Measurements from ENCODE around the gene CACNA1C.

DNA sequence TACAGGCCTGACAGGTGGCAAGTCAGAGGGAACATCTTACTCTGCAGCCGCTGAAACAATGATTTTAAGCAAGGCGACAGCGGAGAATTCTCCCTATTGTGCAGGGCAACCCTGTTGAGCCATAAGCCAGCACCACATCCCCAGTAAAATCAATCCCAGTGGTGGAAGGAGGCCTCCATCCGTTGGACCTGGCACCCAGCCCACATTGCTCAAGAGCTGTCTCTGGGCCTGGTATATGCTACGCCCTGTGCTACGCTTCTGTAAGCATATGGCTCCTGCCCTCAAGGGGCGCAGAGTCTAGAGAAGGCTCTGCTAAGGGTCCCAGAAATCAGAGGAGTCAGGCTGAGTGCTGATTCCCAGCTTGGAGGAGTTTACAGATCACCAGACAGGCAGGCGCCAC, 265.5 kb downstream of the CACNA1C start:
- TF ChIP-seq, protein P1, sequence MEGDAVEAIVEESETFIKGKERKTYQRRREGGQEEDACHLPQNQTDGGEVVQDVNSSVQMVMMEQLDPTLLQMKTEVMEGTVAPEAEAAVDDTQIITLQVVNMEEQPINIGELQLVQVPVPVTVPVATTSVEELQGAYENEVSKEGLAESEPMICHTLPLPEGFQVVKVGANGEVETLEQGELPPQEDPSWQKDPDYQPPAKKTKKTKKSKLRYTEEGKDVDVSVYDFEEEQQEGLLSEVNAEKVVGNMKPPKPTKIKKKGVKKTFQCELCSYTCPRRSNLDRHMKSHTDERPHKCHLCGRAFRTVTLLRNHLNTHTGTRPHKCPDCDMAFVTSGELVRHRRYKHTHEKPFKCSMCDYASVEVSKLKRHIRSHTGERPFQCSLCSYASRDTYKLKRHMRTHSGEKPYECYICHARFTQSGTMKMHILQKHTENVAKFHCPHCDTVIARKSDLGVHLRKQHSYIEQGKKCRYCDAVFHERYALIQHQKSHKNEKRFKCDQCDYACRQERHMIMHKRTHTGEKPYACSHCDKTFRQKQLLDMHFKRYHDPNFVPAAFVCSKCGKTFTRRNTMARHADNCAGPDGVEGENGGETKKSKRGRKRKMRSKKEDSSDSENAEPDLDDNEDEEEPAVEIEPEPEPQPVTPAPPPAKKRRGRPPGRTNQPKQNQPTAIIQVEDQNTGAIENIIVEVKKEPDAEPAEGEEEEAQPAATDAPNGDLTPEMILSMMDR (conservative IDR thresholded peaks at IDR 0.05): no peak
- TF ChIP-seq EZH2 (IDR thresholded peaks at IDR 0.05; ENCODE audit: low read depth): no peak

All from PC-9 (cell line).